GM18907 (cell line): ENCODE results near the gene ERVMER34-1.
A peak's percentile ranks its signal among the peaks of the same experiment; 100 is the strongest.

Experiments
- ATAC-seq: cut with Tn5 transposase; IDR thresholded peaks from one replicate; pipeline ENCODE4 v1.9.1; 2021; ENCODE audit warnings: mild to moderate bottlenecking, moderate library complexity; ENCODE audit not compliant: unreplicated experiment

The ERVMER34-1 gene, protein sequence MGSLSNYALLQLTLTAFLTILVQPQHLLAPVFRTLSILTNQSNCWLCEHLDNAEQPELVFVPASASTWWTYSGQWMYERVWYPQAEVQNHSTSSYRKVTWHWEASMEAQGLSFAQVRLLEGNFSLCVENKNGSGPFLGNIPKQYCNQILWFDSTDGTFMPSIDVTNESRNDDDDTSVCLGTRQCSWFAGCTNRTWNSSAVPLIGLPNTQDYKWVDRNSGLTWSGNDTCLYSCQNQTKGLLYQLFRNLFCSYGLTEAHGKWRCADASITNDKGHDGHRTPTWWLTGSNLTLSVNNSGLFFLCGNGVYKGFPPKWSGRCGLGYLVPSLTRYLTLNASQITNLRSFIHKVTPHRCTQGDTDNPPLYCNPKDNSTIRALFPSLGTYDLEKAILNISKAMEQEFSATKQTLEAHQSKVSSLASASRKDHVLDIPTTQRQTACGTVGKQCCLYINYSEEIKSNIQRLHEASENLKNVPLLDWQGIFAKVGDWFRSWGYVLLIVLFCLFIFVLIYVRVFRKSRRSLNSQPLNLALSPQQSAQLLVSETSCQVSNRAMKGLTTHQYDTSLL

DNA sequence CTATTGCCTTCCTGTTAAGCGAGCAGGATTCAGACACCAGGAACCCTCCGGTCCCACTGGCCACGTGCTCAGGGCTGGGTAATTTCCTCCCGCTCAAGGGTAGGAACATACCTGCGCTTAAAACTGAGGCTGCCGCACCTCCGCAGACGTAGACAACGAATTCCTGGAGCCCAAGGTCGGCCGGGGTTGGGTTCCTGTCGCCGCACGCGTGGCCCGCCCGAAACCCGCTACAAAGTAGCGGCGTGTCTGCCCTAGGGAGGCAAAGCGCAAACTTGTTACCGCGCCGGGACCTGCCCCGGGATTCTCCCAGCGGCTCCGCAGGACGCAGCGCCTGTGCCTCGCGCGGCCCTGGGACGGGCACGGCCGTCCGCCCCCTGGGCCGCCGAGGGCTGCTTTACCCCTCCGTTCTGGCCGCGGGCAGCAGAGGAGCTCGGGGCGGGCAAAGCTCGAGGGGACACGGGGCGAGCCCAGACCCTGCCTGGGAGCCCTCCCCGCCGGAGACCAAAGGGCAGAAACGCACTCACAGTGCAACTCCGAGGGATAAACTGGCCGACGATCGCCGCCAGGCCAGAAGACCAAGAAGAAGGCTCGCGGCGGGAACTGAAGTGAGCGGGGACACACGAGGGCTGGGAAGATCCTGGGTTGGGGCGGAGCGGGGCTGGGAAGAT lies at the start of gene ERVMER34-1:
Gene ERVMER34-1 (minus strand): TSS at position 607 of the 668 bp plus-strand sequence. CDS start 5,905 bp downstream, outside the sequence.
- no peak for ATAC-seq

DNA sequence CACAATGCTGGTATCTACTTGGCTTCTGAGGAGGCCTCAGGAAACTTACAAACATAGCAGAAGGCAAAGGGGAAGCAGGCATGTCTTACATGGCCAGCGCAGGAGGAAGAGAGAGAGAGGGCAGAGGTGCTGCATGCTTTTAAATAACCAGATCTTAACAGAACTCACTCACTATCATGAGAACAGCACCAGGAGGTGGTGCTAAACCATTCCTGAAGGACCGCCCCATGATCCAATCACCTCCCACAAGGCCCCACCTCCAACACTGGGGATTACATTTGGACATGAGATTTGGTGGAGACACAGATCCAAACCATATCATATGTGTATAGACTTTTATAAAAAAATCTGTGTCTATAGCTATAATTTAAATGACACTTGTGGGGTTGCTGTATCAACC lies 48.6 kb upstream of the ERVMER34-1 start:
- no peak for ATAC-seq

DNA sequence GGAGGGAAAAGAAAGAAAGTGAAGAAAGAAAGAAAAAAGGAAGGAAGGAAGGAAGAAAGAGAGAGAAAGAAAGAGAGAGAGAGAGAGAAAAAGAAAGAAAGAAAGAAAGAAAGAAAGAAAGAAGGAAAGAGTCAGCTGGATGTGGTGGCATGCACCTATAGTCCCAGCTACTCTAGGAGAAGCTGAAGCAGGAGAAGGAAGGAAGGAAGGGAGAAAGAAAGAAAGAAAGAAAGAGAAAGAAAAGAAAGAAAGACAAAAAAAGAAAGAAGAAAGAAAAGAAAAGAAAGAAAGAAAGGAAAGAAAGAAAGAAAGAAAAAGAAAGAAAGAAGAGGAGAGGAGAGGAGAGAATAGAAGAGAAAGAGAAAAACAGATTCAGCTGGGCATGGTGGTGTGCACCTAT lies 44.3 kb upstream of the ERVMER34-1 start:
- ATAC-seq, result no peak

DNA sequence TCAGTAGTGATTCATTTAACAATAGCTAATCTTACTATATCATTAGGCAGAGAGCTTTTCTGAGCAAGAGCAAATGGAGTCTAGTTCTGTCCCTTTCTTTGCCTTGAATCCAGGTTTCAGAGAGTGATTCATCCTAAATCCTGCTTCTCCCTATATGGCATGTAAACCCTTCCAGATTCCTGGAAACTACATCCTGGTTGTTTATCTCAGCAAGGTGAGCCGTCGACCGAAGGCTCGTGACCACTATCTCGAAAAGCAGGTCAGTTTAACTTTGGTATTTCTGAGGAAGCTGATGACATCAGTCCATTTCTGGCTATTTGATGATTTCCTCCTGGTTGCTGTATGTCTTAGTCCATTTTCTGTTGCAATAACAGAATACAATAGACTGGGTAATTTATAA lies 40.7 kb upstream of the ERVMER34-1 start:
- no peak for ATAC-seq

DNA sequence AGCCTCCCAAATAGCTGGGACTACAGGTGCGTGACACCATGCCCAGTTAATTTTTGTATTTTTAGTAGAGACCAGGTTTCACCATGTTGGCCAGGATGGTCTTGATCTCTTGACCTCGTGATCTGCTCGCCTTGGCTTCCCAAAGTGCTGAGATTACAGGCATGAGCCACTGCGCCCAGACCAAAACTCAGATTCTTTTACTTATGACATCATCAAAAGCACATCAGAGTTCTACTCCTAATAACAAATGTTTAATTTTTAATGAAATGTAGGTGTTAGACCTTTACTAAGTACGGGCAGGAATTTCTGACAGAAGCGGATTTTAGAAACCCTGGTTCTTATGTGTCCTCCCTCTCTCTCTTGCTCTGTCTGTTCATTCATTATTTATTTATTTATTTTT lies 38.5 kb upstream of the ERVMER34-1 start:
- ATAC-seq, result no peak

DNA sequence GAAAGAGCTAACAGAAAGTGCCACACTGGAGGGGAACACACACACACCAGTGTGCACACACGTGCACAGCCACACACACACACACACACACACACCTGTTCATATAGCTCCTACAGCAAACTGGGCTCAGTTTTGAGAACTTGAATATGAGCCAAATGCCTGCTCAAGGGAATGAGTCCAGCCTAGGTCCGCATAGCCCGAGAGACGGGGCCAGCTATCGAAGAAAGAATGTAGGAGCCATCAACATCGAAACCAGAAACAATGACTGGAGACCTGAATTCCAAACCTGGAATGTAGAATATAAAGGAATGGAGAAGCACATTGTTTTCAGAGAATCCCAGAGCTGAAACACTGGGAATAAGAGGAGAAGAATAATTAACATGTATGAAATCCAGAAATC lies 37.6 kb upstream of the ERVMER34-1 start:
- no peak for ATAC-seq

DNA sequence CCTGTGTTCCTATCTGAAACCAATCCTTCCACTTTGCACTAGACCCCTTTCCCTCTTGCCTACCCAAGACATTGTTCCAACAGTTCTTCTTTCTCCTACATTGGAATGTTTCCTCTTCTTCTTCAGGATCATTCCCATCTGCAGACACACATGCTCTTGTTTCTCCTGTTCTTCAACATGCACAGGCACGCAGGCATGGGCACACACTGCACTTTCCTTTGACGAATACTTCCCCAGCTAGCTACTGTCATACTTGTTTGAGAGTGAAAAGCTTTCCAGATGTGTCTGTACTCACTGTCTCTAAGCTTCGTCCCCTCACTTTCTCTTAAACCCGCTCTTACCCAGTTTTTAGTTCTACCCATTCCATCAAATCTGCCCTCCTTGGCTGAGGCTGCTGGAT lies 31.8 kb upstream of the ERVMER34-1 start:
- ATAC-seq, result no peak

DNA sequence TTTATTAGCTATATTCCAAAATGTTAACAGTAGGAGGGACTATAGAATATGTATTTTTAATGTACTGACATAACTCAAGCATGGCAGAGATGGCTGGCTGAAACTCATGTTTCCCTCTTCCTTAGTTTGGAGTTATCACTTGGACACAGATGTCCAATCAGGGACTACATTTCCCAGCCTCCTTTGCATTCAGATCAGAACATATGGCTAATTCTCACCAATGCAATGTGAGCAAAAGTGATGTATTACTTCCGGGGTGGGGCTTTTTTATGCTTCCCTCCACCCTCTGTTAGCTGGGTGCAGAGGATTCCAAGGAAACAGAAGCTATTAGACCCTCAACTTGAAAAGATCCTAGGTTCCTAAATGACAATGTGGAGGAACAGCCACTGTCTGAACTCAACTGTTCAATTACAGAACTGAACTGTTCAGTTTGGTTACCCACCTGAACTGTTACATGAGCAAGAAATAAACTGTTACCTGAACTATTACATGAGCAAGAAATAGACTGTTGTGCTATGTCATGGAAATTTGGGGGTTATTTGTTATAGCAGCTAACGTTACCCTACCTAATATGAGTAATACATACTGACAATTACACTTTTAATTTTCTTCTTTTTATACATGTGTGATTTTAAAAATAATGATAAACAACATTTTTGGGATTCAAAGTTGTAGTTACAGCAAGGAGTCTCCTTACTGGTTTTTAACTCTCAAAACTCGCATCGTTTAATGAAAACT lies 29.6 kb upstream of the ERVMER34-1 start:
- no peak for ATAC-seq

DNA sequence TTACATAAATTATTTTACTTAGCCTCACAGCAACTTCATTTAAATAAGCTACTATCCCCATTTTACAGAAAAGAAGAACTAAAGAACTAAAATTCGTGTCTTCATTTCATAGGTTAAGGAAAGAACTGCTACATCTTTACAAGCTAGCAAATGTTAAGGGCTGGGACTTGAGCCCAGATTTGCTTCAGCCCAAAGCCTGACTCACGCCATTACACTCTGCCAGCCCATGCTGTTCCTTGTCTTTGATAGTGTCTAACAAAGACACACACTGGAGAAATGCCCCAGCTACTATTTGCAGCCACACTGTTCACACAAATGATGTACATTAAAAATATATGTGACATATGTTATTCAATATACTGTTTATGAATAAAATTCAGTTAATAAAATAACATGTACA lies 29.0 kb upstream of the ERVMER34-1 start:
- no peak for ATAC-seq

DNA sequence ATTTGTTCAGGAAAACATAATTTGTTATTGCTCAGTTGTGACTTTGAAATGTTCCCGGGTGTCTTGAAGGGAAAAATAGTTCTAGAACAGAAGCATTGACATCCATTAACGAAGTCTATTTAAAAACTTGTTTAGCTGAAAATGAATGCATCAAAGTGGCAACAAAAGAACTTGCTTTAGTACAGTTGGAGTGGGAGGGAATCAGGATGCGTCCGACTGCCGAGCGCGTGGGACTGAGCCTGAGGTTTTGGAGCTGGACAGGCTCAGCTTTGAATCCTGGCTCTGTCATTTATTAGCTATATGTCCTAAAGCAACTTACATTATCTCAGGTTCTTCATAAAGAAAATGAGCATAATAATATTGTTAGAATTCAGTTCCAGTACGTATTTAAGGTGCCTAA lies 9.0 kb upstream of the ERVMER34-1 start:
- ATAC-seq, result no peak

DNA sequence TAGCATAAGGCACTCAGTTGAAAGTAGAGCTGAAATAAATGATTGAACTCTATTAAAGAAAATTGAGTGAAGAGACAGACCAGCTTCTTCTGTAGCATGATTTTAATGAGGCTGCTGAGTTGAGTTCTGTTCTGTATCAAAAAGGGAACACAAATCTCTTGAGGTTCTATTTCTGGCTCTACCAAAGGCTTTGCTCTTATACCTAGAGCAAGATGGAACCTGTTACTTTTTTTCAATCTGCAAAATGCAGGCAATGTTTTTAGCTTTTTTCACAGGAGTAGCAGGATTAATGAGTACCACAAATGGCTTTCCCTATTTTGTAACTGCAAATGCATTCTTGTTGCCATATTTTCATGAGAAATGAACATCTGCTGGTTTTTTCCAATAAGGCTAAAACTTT lies 4.2 kb upstream of the ERVMER34-1 start:
- no peak for ATAC-seq

DNA sequence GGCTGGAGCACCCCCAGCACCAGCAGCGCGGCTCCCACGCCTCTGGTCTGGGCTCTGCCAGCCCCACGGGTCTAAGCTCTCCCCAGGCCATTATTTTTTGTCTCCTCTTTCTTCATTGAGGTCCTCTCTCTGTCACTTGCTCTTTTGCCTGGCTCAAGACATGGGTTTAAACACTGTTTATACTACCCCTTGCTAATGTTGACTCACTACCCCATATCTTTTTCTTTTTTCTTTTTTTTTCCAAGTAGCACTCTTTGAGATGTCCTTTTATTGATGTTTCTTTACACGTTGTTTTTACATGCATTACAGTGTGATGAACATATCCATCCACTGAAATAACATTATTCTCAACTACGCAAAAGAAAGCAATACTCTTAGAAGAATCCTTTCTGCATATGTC lies 1.7 kb upstream of the ERVMER34-1 start:
- no peak for ATAC-seq

DNA sequence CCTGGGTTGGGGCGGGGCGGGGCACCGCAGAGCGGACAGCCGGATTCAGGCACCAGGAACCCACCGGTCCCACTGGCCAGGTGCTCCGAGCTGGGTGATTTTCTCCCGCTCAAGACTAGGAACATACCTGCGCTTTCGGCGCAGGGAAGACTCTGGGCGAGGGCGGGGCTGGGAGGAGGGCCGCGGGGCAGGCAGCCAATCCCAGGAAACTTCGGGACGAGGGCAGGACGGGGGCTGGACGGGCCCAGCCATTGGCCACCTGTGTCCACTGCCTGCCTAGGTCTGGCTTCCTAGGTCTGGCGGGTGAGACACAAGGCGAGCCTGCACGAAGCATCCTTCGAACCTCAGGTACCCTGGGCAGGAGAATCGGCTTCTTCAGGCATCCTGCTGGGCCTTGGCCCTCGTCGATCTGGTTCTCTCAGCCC lies 274 bp upstream of the ERVMER34-1 start:
- ATAC-seq, result no peak

DNA sequence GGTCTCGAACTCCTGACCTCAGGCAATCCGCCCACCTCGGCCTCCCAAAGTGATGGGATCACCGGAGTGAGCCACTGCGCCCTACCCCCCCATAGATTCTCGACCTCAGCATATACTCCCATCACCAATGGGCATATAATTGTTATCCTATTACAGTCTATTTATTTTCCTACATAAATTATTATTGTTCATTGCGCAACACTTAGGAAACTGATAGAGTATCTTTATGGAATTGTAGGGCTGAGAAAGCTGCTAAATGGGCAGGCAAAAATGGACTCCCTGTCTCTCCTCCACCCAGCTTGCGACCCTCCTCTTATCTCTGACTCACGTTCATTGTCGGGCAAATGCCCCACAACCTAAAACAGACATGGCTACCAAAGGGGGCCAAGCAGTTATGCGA lies 1.0 kb downstream of the ERVMER34-1 start:
- no peak for ATAC-seq

DNA sequence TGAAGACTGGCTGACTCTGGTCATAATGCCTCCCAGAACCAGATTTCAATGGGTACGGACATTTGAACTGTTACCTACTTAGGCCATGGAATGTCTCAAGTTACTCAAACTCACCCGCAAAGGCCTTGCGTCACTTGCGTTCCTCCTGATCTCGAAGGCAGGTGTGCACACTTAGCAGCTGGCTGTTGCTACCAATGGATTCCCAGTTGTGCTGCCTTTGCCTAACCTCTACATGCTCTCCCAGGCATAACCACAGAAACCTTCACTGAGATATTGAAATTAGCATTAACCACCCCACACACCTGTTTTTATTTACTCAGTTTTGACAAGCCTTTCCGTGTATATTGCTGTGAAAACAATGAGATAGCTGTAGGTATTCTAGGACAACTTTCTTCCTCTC lies 2.8 kb downstream of the ERVMER34-1 start:
- peak; percentile 54 for ATAC-seq

DNA sequence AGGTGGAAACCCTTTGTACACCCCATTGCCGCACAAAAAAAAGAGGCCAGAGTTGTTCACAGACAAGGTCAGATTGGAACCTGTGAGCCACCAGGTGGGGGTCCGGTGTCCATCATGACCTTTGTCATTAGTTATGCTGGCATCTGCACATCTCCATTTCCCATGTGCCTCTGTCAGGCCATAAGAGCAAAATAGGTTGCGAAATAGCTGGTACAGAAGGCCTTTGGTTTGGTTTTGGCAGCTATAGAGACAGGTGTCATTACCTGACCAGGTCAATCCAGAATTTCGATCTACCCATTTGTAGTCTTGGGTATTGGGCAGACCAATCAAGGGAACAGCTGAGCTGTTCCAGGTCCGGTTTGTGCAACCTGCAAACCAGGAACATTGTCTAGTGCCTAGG lies 6.6 kb downstream of the ERVMER34-1 start:
- ATAC-seq, result no peak

DNA sequence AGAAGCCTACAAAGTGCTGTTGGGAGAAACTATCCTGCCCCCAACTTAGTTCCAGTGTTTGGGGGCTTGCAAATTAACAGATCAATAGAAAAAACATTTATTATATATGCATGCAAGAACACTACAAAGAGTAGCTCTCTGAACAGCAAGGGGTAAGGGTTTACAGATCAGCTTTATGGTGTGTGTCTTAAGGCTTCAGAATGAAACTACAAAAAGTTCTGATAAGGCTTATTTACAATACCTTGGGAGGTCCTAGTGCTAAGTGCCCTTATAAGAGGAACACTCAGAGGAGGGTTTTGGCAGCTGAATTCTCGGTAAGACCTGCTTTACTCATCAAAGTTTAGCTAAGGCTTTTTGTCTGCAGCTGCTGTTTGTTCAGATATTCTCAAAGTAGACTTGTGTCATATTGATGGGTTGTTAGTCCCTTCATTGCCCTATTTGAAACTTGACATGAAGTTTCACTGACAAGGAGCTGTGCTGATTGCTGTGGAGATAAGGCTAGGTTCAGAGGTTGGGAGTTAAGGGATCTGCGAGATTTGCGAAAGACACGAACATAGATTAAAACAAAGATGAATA lies 7.7 kb downstream of the ERVMER34-1 start:
- no peak for ATAC-seq

DNA sequence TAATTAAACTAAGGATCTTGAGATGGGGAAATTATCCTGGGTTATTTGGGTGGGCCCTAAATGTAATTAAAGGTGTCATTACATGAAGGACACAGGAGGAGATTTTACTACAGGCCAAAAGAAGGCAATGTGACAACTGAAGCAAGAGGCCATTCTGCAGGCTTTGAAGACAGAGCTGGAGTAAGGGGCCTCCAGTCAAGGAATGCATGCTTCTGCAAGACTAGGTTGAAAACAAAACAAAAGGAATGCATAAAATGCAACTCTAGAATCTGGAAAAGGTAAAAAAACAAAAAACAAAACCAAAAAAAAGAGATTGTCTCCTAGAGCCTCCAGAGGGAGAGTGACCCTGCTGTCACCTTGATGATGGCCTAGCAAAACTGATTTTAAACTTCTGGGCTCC lies 21.6 kb downstream of the ERVMER34-1 start:
- no peak for ATAC-seq

DNA sequence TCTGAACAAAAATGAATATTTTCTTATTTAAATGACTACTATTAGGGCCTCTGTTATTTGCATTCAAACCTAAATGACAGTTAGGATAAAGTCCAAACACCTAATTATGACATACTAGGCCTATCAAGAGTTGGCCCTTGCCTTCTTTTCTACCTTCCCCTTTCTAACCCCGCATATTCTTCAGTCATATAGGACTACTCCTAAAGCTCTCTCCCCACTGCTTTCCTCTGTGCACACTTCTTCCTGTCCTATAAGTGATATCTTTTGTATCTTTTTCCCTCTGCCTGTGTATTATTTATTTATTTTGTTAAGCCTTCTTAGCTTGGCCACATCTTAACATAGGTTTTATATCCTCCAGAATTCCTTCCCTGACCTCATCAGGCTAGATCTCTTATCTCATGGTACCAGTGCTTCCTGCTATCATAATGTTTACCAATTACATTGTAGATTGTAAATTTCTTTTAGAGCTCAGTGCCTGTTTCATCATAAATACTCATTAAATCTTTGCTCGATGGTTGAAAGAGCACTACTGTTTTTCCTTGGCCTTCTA lies 22.5 kb downstream of the ERVMER34-1 start:
- ATAC-seq, result no peak

DNA sequence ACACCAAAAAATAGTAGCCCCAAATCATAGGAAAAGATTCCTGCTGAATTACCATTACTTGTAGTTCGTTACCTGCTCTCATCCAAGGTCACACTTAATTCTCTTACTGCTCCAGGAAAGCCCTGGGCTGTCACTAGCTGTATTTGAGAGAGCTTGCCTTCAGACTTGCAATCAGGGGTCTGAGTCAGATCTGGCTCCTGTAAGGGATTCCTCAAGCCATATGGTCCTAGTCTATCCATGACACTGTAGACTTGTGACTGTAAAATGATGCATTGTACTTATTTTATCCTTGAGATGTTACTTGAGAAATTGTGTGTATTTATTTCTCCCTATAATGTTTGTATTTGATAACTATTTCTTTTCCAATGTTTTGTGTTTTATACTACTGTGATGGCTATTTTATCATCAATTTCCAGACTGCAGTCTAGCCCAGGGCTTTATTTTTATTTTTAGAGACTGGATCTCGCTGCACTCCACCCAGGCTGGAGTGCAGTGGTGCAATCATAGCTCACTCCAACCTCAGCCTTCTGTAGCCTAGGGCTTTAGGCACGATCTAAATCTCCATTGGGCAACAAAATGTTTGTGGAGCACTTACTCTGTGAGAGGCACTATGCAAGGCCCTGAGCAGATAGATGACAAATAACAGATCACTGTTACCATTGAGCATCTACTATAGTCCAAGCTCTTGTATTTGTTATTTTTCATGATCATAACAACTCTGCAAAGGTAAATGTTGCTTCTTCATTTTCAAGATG lies 24.2 kb downstream of the ERVMER34-1 start:
- ATAC-seq, result no peak
